ENCODE measurements around the gene TAF6. TPM values are rescaled to one million over a fixed set of nuclear protein-coding genes. Genes with fewer than 3 reads are reported as not detected.

Gene TAF6
- total and polyA plus RNA-seq, 9 of the 15 experiments (the other 6 are each of a cell fraction or from before 2014, with no cell fraction given), result 0.78 to 78.7 (median 21.3) TPM

DNA sequence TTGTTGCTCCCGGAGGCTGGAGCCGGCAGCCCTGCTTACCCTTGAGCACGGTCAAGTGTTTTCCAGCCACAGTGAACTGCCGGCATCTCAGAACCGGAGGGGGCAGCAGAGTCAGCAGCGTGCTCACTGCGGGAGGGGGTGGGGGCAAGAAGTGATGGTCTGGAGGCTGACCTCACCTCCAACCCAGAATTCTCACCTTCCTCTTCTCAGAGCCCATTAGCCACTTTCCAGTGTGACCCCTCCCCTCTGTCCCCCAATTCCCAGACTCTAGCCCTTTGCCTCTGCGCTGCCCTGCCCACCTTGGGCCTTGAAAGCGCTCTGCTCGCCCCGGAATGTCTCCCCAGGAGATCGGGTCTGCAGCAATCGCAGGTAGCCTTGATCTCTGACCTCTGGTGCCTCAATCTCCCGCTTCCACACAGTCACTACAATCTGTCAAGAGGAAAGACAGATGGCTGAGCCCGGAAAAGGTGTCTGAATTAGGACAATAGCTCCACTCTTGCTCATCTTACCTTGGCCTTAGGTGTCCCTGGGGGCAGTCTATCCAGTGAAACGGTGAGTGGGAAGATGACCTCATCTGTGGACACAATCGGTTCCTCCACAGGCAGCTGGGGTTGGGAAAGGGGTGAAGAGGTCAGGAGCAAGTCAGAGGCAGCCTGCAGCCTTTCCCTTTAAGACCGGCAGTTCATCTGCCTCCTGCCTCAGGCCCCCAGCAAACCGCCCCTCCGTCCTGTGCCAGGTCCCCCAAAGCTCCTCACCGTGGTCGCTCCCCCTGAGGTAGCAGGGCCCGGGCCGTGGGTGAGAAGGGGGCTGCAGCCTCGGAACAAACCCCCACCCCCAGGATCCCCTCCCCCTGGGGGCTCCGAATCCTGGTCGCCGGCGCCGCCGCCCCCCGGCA lies 38.4 kb upstream of the TAF6 start (continued):
- TF ChIP-seq ZFP36 (IDR thresholded peaks at IDR 0.05; ENCODE audit: low read depth, low read length, partially characterized antibody) (peak; percentile 8), TCF15 (CRISPR knock-in tag; IDR thresholded peaks at IDR 0.05) (no peak), HEY1 (CRISPR knock-in tag; IDR thresholded peaks at IDR 0.05; ENCODE audit: borderline replicate concordance) (no peak), WHSC1 (IDR thresholded peaks at IDR 0.05; ENCODE audit: low read length) (no peak), GATAD2B (IDR thresholded peaks at IDR 0.05; ENCODE audit: borderline replicate concordance) (no peak), RBM14 (IDR thresholded peaks at IDR 0.05; ENCODE audit: borderline replicate concordance, insufficient read depth, low read depth, low read length) (no peak), L3MBTL2 (IDR thresholded peaks at IDR 0.05) (no peak), ZNF57 (CRISPR knock-in tag; IDR thresholded peaks at IDR 0.05) (no peak), RFX7 (CRISPR knock-in tag; IDR thresholded peaks at IDR 0.05) (no peak), ZNF830 (CRISPR knock-in tag; IDR thresholded peaks at IDR 0.05) (no peak), ZNF184 (CRISPR knock-in tag; IDR thresholded peaks at IDR 0.05) (no peak), ZNF436 (CRISPR knock-in tag; IDR thresholded peaks at IDR 0.05) (no peak), ZNF197 (CRISPR knock-in tag; IDR thresholded peaks at IDR 0.05; ENCODE audit: low read depth) (no peak), CCNT2 (IDR thresholded peaks at IDR 0.05; ENCODE audit: borderline replicate concordance, extremely low read depth, insufficient read length, low read depth, low read length) (no peak), SREBF2 (CRISPR knock-in tag; IDR thresholded peaks at IDR 0.05) (no peak), E2F6 (IDR thresholded peaks at IDR 0.05; ENCODE audit: borderline replicate concordance in 1 of 2, extremely low read depth in 1 of 2, insufficient read depth in 1 of 2, insufficient read length in 1 of 2, low read depth in 1 of 2, low read length in 1 of 2, poor library complexity in 1 of 2, severe bottlenecking in 1 of 2) (peak in 1 of 2 experiments; percentile 58), PRPF4 (IDR thresholded peaks at IDR 0.05; ENCODE audit: insufficient read depth, low read depth, low read length, poor library complexity, severe bottlenecking) (no peak), PCBP2 (IDR thresholded peaks at IDR 0.05; ENCODE audit: low read depth, low read length, poor library complexity, severe bottlenecking) (no peak), ZNF780A (CRISPR knock-in tag; IDR thresholded peaks at IDR 0.05) (no peak)
- TF ChIP-seq, protein P1, sequence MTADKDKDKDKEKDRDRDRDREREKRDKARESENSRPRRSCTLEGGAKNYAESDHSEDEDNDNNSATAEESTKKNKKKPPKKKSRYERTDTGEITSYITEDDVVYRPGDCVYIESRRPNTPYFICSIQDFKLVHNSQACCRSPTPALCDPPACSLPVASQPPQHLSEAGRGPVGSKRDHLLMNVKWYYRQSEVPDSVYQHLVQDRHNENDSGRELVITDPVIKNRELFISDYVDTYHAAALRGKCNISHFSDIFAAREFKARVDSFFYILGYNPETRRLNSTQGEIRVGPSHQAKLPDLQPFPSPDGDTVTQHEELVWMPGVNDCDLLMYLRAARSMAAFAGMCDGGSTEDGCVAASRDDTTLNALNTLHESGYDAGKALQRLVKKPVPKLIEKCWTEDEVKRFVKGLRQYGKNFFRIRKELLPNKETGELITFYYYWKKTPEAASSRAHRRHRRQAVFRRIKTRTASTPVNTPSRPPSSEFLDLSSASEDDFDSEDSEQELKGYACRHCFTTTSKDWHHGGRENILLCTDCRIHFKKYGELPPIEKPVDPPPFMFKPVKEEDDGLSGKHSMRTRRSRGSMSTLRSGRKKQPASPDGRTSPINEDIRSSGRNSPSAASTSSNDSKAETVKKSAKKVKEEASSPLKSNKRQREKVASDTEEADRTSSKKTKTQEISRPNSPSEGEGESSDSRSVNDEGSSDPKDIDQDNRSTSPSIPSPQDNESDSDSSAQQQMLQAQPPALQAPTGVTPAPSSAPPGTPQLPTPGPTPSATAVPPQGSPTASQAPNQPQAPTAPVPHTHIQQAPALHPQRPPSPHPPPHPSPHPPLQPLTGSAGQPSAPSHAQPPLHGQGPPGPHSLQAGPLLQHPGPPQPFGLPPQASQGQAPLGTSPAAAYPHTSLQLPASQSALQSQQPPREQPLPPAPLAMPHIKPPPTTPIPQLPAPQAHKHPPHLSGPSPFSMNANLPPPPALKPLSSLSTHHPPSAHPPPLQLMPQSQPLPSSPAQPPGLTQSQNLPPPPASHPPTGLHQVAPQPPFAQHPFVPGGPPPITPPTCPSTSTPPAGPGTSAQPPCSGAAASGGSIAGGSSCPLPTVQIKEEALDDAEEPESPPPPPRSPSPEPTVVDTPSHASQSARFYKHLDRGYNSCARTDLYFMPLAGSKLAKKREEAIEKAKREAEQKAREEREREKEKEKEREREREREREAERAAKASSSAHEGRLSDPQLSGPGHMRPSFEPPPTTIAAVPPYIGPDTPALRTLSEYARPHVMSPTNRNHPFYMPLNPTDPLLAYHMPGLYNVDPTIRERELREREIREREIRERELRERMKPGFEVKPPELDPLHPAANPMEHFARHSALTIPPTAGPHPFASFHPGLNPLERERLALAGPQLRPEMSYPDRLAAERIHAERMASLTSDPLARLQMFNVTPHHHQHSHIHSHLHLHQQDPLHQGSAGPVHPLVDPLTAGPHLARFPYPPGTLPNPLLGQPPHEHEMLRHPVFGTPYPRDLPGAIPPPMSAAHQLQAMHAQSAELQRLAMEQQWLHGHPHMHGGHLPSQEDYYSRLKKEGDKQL (CRISPR knock-in tag; IDR thresholded peaks at IDR 0.05; ENCODE audit: borderline replicate concordance), result no peak

Data from K562 (cell line).